Uterus (tissue), 2 donors: Measurements from ENCODE around the gene EPHA6.

Experiments
- POLR2A ChIP-seq, 2 donors: fragments of 450-650 bp; IDR thresholded peaks; one replicate each; pipeline ENCODE4 v1.6.1; 2016; ENCODE audit warnings: antibody characterized with exemption in 2 of 2, mild to moderate bottlenecking in 1 of 2, moderate library complexity in 1 of 2
- TF ChIP-seq, protein P1 (sequence below), 4 experiments: fragments of 200-600 bp in 2 of 4; fragments of 450-650 bp in 2 of 4; sonication (generic) in 2 of 4; IDR thresholded peaks; one replicate each; pipeline ENCODE4 v1.5.1; 2016 to 2019; ENCODE audit warnings: antibody characterized with exemption in 4 of 4, mild to moderate bottlenecking in 2 of 4, moderate library complexity in 1 of 4

- TF ChIP-seq, protein P1, sequence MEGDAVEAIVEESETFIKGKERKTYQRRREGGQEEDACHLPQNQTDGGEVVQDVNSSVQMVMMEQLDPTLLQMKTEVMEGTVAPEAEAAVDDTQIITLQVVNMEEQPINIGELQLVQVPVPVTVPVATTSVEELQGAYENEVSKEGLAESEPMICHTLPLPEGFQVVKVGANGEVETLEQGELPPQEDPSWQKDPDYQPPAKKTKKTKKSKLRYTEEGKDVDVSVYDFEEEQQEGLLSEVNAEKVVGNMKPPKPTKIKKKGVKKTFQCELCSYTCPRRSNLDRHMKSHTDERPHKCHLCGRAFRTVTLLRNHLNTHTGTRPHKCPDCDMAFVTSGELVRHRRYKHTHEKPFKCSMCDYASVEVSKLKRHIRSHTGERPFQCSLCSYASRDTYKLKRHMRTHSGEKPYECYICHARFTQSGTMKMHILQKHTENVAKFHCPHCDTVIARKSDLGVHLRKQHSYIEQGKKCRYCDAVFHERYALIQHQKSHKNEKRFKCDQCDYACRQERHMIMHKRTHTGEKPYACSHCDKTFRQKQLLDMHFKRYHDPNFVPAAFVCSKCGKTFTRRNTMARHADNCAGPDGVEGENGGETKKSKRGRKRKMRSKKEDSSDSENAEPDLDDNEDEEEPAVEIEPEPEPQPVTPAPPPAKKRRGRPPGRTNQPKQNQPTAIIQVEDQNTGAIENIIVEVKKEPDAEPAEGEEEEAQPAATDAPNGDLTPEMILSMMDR (IDR thresholded peaks at IDR 0.05) = no peak
- TF ChIP-seq POLR2A (IDR thresholded peaks at IDR 0.05) = no peak
Observed at GRCh38 chr3:97297032-97297431, 482.6 kb downstream of the EPHA6 start.
